ENCODE results near the gene OR14C36. TPM values are rescaled to one million over a fixed set of nuclear protein-coding genes. Genes with fewer than 3 reads are reported as not detected.

Gene OR14C36
- total and polyA plus RNA-seq, 2 of the 8 experiments (the other 6 are each of a cell fraction or from before 2014, with no cell fraction given), result not detected

GRCh38 chr1:248388426-248388825 is 39.9 kb downstream of the OR14C36 start:
- no peak overlapping the region for H3K18ac ChIP-seq (ENCODE audit: extremely low read depth, low read length)
- CTCF ChIA-PET (ENCODE audit: partially characterized antibody), result no interaction called here
- no peak overlapping the region for H2BK12ac ChIP-seq (ENCODE audit: low read depth, low read length)
- no peak overlapping the region for H4K91ac ChIP-seq (replicated peaks; ENCODE audit: insufficient read length, low read length)
- H3K9ac ChIP-seq (replicated peaks in 1 of 4; ENCODE audit: extremely low read depth in 1 of 4, low read depth in 3 of 4, low read length in 3 of 4), result no peak overlapping the region
- H3K27ac ChIP-seq (ENCODE audit: low read depth, low read length), result no peak overlapping the region
- no peaks in the 10 kb centered on the region for H3K4me1 ChIP-seq (replicated peaks in 1 of 4; ENCODE audit: control insufficient read depth in 3 of 4, insufficient read depth in 4 of 4, low read length in 3 of 4)
- no peaks in the 10 kb centered on the region for H3K79me2 ChIP-seq (ENCODE audit: control insufficient read depth in 1 of 2, insufficient read depth in 2 of 2, low read length in 2 of 2)
- H2BK120ac ChIP-seq (replicated peaks; ENCODE audit: low read depth, low read length), result no peak overlapping the region
- no peak overlapping the region for H2BK20ac ChIP-seq (ENCODE audit: low read length)
- H3K4ac ChIP-seq (replicated peaks; ENCODE audit: insufficient read length, low read depth, low read length), result no peak overlapping the region
- no peak overlapping the region for H2AK5ac ChIP-seq (ENCODE audit: low read depth, low read length)
- no peak overlapping the region for H4K5ac ChIP-seq (ENCODE audit: insufficient read length, low read depth, low read length)
- H3K9me3 ChIP-seq (ENCODE audit: insufficient read depth in 2 of 2, low read depth in 1 of 2, low read length in 1 of 2), result peaks cover 75 to 83% of the 10 kb centered on the region in 2 experiments
- H3K14ac ChIP-seq (ENCODE audit: insufficient read length), result no peak overlapping the region
- H3K23ac ChIP-seq (ENCODE audit: insufficient read length), result no peak overlapping the region
- no peaks in the 10 kb centered on the region for H3K36me3 ChIP-seq (ENCODE audit: control insufficient read depth in 2 of 4, insufficient read depth in 4 of 4, low read length in 3 of 4)
- POLR2A ChIA-PET (ENCODE audit: partially characterized antibody), result no interaction called here
- H2BK15ac ChIP-seq (ENCODE audit: low read length), result no peak overlapping the region
- H2AFZ ChIP-seq (ENCODE audit: low read length), result no peak overlapping the region
- WGBS, 2 experiments (ENCODE audit: extremely low coverage in 1 of 2, insufficient coverage in 1 of 2, insufficient read length in 1 of 2, insufficient replicate concordance in 2 of 2, low coverage in 1 of 2, low lambda C conversion rate in 2 of 2, missing lambda C conversion rate in 1 of 2), result 79% methylated on average over 2 of the region's 2 CpGs; no CpG with 5 or more reads in 1 of the 2 experiments
- no peaks in the 10 kb centered on the region for H3K27me3 ChIP-seq (replicated peaks in 1 of 4; ENCODE audit: control insufficient read depth in 3 of 4, extremely low read depth in 1 of 4, insufficient read depth in 3 of 4, low read length in 3 of 4)
- FAIRE-seq (no peak), DNase-seq (ENCODE audit: low read depth in 1 of 2, low spot score in 2 of 2) (no peak)
- H3K56ac ChIP-seq (replicated peaks; ENCODE audit: insufficient read length, low read depth, low read length), result no peak overlapping the region
- no peak overlapping the region for H4K8ac ChIP-seq (ENCODE audit: extremely low read depth, insufficient read depth, low read length)
- H2BK5ac ChIP-seq (ENCODE audit: low read depth, low read length), result no peak overlapping the region
- H3K4me3 ChIP-seq (ENCODE audit: extremely low read depth in 1 of 4, insufficient read depth in 2 of 4, low read depth in 3 of 4, low read length in 4 of 4), result no peak overlapping the region
- H3K23me2 ChIP-seq (ENCODE audit: low read depth, low read length), result no peaks in the 10 kb centered on the region
- H3K79me1 ChIP-seq (ENCODE audit: low read depth, low read length), result no peaks in the 10 kb centered on the region
- no peaks in the 10 kb centered on the region for H4K20me1 ChIP-seq (replicated peaks in 1 of 2; ENCODE audit: control insufficient read depth in 1 of 2, insufficient read depth in 2 of 2, low read length in 2 of 2)
- no peak overlapping the region for H3K4me2 ChIP-seq (ENCODE audit: insufficient read depth in 1 of 2, low read depth in 2 of 2, low read length in 2 of 2)
- TF ChIP-seq HDAC2 (IDR thresholded peaks at IDR 0.05; ENCODE audit: borderline replicate concordance in 1 of 2, low read depth in 2 of 2, low read length in 2 of 2), result no peak
- TF ChIP-seq POU5F1 (IDR thresholded peaks at IDR 0.05; ENCODE audit: low read depth, low read length), result no peak
- no peak for TF ChIP-seq JUND (IDR thresholded peaks at IDR 0.05; ENCODE audit: low read length)
- TF ChIP-seq EP300 (IDR thresholded peaks at IDR 0.05; ENCODE audit: borderline replicate concordance in 1 of 2, low read depth in 2 of 2, low read length in 2 of 2), result no peak
- no peak for TF ChIP-seq SP4 (IDR thresholded peaks at IDR 0.05; ENCODE audit: low read length)
- TF ChIP-seq SIRT6 (IDR thresholded peaks at IDR 0.05; ENCODE audit: low read length), result no peak

Data from H1 (cell line).